ENCODE data around the gene TM4SF18. TPM values are rescaled to one million over a fixed set of nuclear protein-coding genes. Genes with fewer than 3 reads are reported as not detected.

The TM4SF18 gene
- polyA plus RNA-seq, 1 donor (not counting 4 experiments of a cell fraction or from before 2014, with no cell fraction given) = not detected

GRCh38 chr3:149376718-149377407 lies 43.4 kb upstream of the TM4SF18 start:
- dilution Hi-C loops (cut with MboI; ENCODE audit: extremely low pct_ligation_motif_present, low sequenced_read_pairs) = no loop called here
- peak overlapping the region; percentile 93 for H3K9ac ChIP-seq (ENCODE audit: control insufficient read depth, extremely low read depth, insufficient read depth, low read length)
- peaks cover 56% of the 10 kb centered on the region for H3K4me1 ChIP-seq (ENCODE audit: control insufficient read depth, extremely low read depth, insufficient read depth, low read length)
- no peak for FAIRE-seq
- H3K4me2 ChIP-seq (ENCODE audit: control insufficient read depth, extremely low read depth, insufficient read depth, low read depth, low read length) = peak overlapping the region; percentile 91
- TF ChIP-seq EZH2 (IDR thresholded peaks at IDR 0.05; ENCODE audit: low read length) = no peak
- no peak for TF ChIP-seq CTCF (optimal IDR thresholded peaks at IDR 0.05 in 1 of 3, IDR thresholded peaks at IDR 0.05 in 1 of 3, conservative IDR thresholded peaks at IDR 0.05 in 1 of 3; ENCODE audit: extremely low read depth in 1 of 3, insufficient read depth in 2 of 3, low read length in 3 of 3)
- H3K4me3 ChIP-seq (ENCODE audit: control insufficient read depth in 2 of 3, extremely low read depth in 1 of 3, insufficient read depth in 2 of 3, low read depth in 1 of 3, low read length in 3 of 3) = peak overlapping the region; percentile 65 to 87 (median 83)
- H3K36me3 ChIP-seq (ENCODE audit: control insufficient read depth in 2 of 2, extremely low read depth in 1 of 2, insufficient read depth in 2 of 2, low read length in 2 of 2) = peaks cover 9 to 18% of the 10 kb centered on the region in 2 experiments
- no peaks in the 10 kb centered on the region for H3K9me1 ChIP-seq (ENCODE audit: control insufficient read depth, extremely low read depth, insufficient read depth, low read length)
- no peaks in the 10 kb centered on the region for H4K20me1 ChIP-seq (ENCODE audit: control insufficient read depth, extremely low read depth, insufficient read depth, low read length)
- H3K9me3 ChIP-seq (ENCODE audit: control insufficient read depth, low read depth, low read length) = no peaks in the 10 kb centered on the region
- H3K27me3 ChIP-seq (ENCODE audit: control insufficient read depth, extremely low read depth, insufficient read depth, low read length) = no peaks in the 10 kb centered on the region
- peaks cover 26% of the 10 kb centered on the region for H3K79me2 ChIP-seq (ENCODE audit: control insufficient read depth, insufficient read depth, low read length)
- no peak for DNase-seq (ENCODE audit: low read depth, low spot score)
- H2AFZ ChIP-seq (ENCODE audit: control insufficient read depth, low read length) = no peak overlapping the region
- H3K27ac ChIP-seq (ENCODE audit: control insufficient read depth, insufficient read depth, low read length) = peak overlapping the region; percentile 96

GRCh38 chr3:149375501-149376196 lies 42.2 kb upstream of the TM4SF18 start:
- Histone ChIP-seq H3K27me3 (ENCODE audit: control insufficient read depth, extremely low read depth, insufficient read depth, low read length) (no peaks in the 10 kb centered on the region), H3K36me3 (ENCODE audit: control insufficient read depth in 2 of 2, extremely low read depth in 1 of 2, insufficient read depth in 2 of 2, low read length in 2 of 2) (peaks cover 10 to 18% of the 10 kb centered on the region in 2 experiments), H3K4me2 (ENCODE audit: control insufficient read depth, extremely low read depth, insufficient read depth, low read depth, low read length) (peak overlapping the region; percentile 91), H3K4me3 (ENCODE audit: control insufficient read depth in 2 of 3, extremely low read depth in 1 of 3, insufficient read depth in 2 of 3, low read depth in 1 of 3, low read length in 3 of 3) (peak overlapping the region; percentile 45 to 87 (median 65)), H3K9me3 (ENCODE audit: control insufficient read depth, low read depth, low read length) (no peaks in the 10 kb centered on the region), H3K79me2 (ENCODE audit: control insufficient read depth, insufficient read depth, low read length) (peaks cover 26% of the 10 kb centered on the region), H3K4me1 (ENCODE audit: control insufficient read depth, extremely low read depth, insufficient read depth, low read length) (peaks cover 65% of the 10 kb centered on the region), H3K9ac (ENCODE audit: control insufficient read depth, extremely low read depth, insufficient read depth, low read length) (peak overlapping the region; percentile 93), H2AFZ (ENCODE audit: control insufficient read depth, low read length) (no peak overlapping the region), H3K27ac (ENCODE audit: control insufficient read depth, insufficient read depth, low read length) (peak overlapping the region; percentile 96), H3K9me1 (ENCODE audit: control insufficient read depth, extremely low read depth, insufficient read depth, low read length) (no peaks in the 10 kb centered on the region), H4K20me1 (ENCODE audit: control insufficient read depth, extremely low read depth, insufficient read depth, low read length) (no peaks in the 10 kb centered on the region)
- TF ChIP-seq EZH2 (IDR thresholded peaks at IDR 0.05; ENCODE audit: low read length) (no peak), CTCF (optimal IDR thresholded peaks at IDR 0.05 in 1 of 3, IDR thresholded peaks at IDR 0.05 in 1 of 3, conservative IDR thresholded peaks at IDR 0.05 in 1 of 3; ENCODE audit: extremely low read depth in 1 of 3, insufficient read depth in 2 of 3, low read length in 3 of 3) (no peak)
- dilution Hi-C loops (cut with MboI; ENCODE audit: extremely low pct_ligation_motif_present, low sequenced_read_pairs) = no loop called here
- FAIRE-seq = peak; percentile 43
- DNase-seq (ENCODE audit: low read depth, low spot score) = no peak
